Activated CD4-positive, alpha-beta T cell treated with anti-CD3 and anti-CD28 coated beads for 36 hours (primary cell): Measurements from ENCODE around the gene FAM72D. TPM values are rescaled to one million over a fixed set of nuclear protein-coding genes. Genes with fewer than 3 reads are reported as not detected.
A peak's percentile ranks its signal among the peaks of the same experiment; 100 is the strongest.
"Not testable (repeated sequence)": the region's sequence is repeated elsewhere in the genome, so short reads cannot be mapped to it uniquely, and the experiment has no call there.

Source experiments
- ATAC-seq: fragments of 200-7000 bp; cut with Tn5 transposase; one replicate; pipeline ENCODE4 v1.10.0; 2021; ENCODE audit warnings: mild to moderate bottlenecking, moderate library complexity
- CTCF ChIA-PET: fragments of 350-600 bp; sonication (Branson Sonifier 250); formaldehyde crosslinking; loops from one replicate; lab custom pipeline; 2021; ENCODE audit warnings: antibody characterized with exemption; lab: Charles Lee
- POLR2A ChIA-PET: fragments of 350-600 bp; sonication (Branson Sonifier 250); formaldehyde crosslinking; loops from one replicate; lab custom pipeline; 2021; ENCODE audit warnings: antibody characterized with exemption, inconsistent platforms; lab: Charles Lee
- DNase-seq: peaks from one replicate; pipeline ENCODE4 v3.0.0-alpha.2; 2020
- H3K27ac Mint-ChIP-seq: one replicate; pipeline ENCODE4 v1.8.0; 2021; ENCODE audit warnings: mixed read lengths
- H3K27me3 Mint-ChIP-seq: one replicate; pipeline ENCODE4 v1.8.0; 2021; ENCODE audit warnings: mixed read lengths
- H3K36me3 Mint-ChIP-seq: one replicate; pipeline ENCODE4 v1.8.0; 2021; ENCODE audit warnings: low read depth, mixed read lengths
- H3K4me1 Mint-ChIP-seq: one replicate; pipeline ENCODE4 v1.8.0; 2021; ENCODE audit warnings: mixed read lengths
- H3K4me3 Mint-ChIP-seq: one replicate; pipeline ENCODE4 v1.8.0; 2021; ENCODE audit warnings: mild to moderate bottlenecking, moderate library complexity, mixed read lengths
- H3K9me3 Mint-ChIP-seq: one replicate; pipeline ENCODE4 v1.8.0; 2021; ENCODE audit warnings: low read depth, mixed read lengths
- intact Hi-C, 2 experiments: fragments of 100-400 bp; cut with DNase I in 1 of 2; cut with micrococcal nuclease in 1 of 2; formaldehyde crosslinking; loops; one replicate each; pipeline versions ENCODE4 v1.14.2 to v1.15.1; 2022 to 2024; cut with DNase I, micrococcal nuclease
- total RNA-seq, 2 experiments: library from RNA; stranded (reverse); gene quantifications; one replicate each; pipeline ENCODE4 v1.2.3, GENCODE V29; 2021

Gene FAM72D
- total RNA-seq, 2 experiments from 2014 or later: 25.9 to 33.0 TPM

DNA sequence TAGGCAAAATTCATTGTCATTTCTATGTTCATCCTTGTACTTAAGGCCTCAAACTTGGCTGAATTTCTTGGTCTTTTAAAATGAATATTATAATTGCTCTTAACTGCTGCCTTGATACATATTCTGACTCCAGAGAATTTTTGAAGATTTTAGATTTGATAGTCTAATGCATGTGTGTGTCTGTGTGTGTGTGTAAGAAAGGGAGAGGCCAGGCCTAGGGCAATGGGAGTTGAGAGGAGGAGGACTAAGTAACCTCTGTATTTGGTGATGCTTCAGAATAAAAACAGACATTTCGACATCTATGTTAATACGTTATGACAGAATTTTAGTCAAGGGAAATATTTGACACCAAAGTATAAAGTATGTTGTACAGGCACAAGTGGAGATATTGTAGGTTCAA is 7.5 kb downstream of the FAM72D start:
- POLR2A ChIA-PET: not testable (repeated sequence)

DNA sequence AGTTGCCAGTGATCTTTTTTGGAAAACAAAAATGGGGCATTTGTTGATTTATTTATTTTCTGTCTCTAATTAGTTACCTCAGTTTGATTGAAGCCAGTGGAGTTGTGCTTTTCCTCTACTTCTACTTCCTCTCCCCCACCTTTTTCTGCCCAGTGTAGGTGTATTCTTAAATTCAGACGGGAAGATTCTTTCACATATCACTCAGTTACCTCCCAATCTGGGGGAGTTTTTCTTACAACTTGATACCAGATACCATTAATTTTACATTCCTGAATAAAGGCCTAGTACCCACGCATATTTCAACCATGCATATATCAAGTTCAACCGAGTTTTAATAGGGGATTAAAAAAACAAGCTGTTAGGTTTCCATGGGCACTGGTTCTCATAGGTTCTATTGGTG is 15.9 kb downstream of the FAM72D start:
- ATAC-seq, H3K27ac Mint-ChIP-seq, H3K9me3 Mint-ChIP-seq: not testable (repeated sequence)

More for the DNA sequence above, 7.5 kb downstream of the FAM72D start:
- H3K9me3 Mint-ChIP-seq, H3K27me3 Mint-ChIP-seq, intact Hi-C loops, H3K27ac Mint-ChIP-seq, H3K4me1 Mint-ChIP-seq, ATAC-seq, H3K4me3 Mint-ChIP-seq, H3K36me3 Mint-ChIP-seq, CTCF ChIA-PET, DNase-seq: not testable (repeated sequence)

DNA sequence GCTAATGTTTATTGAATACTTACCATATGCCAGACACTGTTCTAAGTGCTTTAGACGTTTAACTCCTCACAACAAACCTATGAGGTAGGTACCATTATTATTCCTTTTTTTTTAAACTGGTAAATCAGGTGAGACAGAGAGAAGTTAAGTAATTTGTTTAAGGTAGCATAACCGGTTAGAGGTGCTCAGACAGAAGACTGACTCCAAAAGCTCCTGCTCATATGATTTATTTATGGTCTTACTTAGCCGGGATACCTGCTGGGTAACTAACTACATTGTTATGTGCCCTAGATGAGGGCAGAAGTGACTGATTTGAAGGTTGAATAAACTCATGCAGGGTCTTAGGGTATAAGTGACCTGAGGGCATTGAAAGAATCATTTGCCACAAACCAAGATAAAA is 16.9 kb downstream of the FAM72D start:
- H3K36me3 Mint-ChIP-seq, H3K27me3 Mint-ChIP-seq, CTCF ChIA-PET, H3K9me3 Mint-ChIP-seq, H3K4me1 Mint-ChIP-seq, ATAC-seq, H3K27ac Mint-ChIP-seq, H3K4me3 Mint-ChIP-seq, POLR2A ChIA-PET, intact Hi-C loops, DNase-seq: not testable (repeated sequence)

More for the DNA sequence above, 15.9 kb downstream of the FAM72D start:
- DNase-seq, H3K27me3 Mint-ChIP-seq, H3K4me1 Mint-ChIP-seq, H3K36me3 Mint-ChIP-seq, POLR2A ChIA-PET, H3K4me3 Mint-ChIP-seq, intact Hi-C loops, CTCF ChIA-PET: not testable (repeated sequence)

DNA sequence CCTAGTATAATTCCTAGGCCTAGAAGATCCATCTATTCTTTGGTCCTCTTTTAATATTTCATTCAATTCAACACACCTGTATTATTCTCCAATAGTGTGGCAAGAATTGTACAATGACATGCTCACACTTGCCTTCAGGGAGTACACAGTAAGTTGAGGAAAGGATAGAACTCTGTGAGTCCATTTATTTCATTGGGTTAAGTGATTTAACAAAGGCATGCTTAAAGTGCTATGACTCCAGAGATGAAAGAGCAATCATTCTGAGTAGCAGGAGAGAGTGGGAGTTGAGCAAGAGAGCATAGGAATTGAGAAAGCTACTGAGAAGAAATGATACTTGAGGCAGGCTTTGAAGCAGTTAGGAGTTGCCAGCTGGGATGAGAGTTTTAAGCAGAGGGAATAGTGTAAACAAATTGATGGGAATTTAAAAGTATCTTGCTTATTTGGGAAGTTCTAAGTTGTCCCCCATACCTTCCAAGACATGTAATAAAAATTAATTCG is 18.8 kb downstream of the FAM72D start:
- H3K4me3 Mint-ChIP-seq: not testable (repeated sequence)

DNA sequence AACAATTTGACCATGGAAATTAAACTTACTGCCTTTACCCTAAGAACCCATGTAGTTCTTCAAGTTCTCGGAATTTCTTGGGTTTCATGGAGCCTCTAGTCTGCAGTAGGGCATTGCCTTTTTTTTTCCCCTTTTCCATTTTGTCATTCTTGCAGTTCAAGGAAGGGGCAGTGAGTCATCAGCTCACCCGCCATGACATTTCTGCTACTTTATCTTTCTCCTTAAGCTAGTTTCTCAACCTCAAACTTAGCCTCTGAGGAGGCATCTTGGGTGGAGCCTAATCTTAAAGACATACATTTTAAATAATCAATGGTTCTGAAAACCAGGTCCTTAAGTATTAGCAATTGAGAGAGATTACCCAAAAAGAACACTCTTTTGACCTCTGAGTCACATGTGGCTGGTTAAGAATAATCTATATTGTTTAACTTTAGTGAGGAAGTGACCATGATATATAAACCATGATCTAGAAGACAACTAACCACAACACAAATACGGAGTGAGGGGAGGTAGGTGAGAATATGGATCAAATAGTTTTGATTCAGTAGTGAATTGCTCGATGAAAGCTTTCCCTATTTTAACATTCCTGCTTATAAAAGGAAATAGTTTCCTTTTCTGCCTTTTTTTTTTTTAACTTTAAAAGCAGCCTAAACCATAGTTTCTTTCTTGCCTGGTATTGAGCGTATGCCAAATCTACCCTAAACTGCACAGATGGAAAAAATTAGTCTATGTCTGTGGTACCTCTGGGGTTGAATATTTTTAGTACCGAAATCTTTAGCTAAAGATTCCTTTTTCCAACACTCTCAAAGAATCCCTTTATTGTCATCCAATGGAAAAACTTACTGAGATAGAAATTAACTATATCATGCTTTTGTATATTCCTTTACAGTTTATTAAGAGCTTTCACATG is 20.1 kb downstream of the FAM72D start:
- H3K27me3 Mint-ChIP-seq, POLR2A ChIA-PET, H3K27ac Mint-ChIP-seq, CTCF ChIA-PET, intact Hi-C loops, H3K4me3 Mint-ChIP-seq, H3K9me3 Mint-ChIP-seq, H3K36me3 Mint-ChIP-seq, DNase-seq, H3K4me1 Mint-ChIP-seq: not testable (repeated sequence)
- ATAC-seq: peak; percentile 85

More for the DNA sequence above, 18.8 kb downstream of the FAM72D start:
- H3K27ac Mint-ChIP-seq, intact Hi-C loops, CTCF ChIA-PET, H3K9me3 Mint-ChIP-seq, ATAC-seq, H3K27me3 Mint-ChIP-seq, POLR2A ChIA-PET, H3K36me3 Mint-ChIP-seq, H3K4me1 Mint-ChIP-seq, DNase-seq: not testable (repeated sequence)

DNA sequence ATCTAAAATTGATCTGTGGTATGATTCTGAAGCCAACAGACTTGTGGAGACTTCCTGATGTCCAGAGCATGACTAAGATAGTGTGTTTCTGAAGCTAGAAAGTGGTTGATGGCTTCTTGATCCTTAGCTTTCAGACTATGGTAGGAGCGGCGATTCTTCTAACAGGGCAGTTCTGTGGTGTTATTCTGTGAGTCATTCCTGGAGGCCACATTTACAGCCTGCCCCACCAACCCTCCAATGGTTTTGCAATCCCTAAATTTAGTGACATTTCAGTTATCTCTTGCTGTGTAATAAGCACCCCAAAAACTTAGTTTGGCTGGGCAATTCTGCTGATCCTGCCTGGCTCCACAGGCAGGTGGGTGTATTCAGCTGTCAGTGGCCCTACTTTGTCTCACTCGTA is 24.1 kb downstream of the FAM72D start:
- DNase-seq, ATAC-seq, H3K4me1 Mint-ChIP-seq, H3K4me3 Mint-ChIP-seq, H3K27ac Mint-ChIP-seq, POLR2A ChIA-PET, H3K9me3 Mint-ChIP-seq, H3K36me3 Mint-ChIP-seq, H3K27me3 Mint-ChIP-seq, intact Hi-C loops, CTCF ChIA-PET: not testable (repeated sequence)

DNA sequence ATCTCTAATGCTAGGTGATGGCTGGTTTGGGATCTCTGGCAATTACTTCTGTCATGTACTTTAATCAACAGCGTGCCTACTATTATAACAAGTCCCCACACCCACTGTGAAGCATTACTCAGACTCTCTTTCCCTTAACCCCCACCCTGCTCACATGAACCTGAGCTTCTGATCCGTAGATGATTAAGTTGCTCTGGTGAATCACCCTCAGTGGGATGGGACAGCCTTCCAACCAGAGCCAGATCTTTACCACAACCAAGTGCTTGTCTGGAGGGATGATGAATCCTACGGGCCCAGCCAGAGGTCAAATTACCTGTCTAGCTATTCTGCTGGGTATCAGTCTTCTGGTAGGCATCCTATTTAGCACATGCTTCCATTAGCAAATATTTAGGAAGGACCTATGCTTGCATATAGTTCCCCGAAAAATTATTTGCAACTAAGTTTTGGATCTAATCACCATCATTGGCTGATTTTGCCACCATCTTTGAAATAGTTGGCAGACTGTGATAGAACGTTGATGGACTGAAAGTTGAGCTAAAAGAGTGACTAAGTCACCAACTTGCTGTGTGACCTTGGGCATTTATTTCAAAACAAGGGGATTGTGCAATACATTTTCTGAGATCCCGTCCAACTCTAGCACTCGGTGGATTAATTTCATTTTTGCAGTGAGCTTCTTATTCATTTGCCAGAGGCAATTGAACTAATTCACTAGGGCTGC is 26.7 kb downstream of the FAM72D start:
- POLR2A ChIA-PET, CTCF ChIA-PET, H3K4me3 Mint-ChIP-seq, H3K9me3 Mint-ChIP-seq, H3K27me3 Mint-ChIP-seq, DNase-seq, intact Hi-C loops, H3K4me1 Mint-ChIP-seq, H3K36me3 Mint-ChIP-seq, H3K27ac Mint-ChIP-seq, ATAC-seq: not testable (repeated sequence)

DNA sequence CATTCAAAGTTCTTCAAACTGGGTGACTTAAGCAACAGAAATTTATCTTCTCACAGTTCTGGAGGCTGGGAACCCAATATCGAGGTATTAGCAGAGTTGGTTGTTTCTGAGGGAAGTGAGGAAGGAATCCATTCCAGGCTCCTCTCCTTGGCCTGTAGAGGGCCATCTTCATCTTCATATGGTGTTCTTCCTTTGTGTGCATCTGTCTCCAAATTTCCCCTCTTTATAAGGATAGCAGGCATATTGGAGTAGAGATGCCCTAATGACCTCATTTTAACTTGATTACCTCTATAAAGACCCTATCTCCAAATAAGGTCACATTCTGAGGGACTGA is 27.3 kb downstream of the FAM72D start:
- H3K27ac Mint-ChIP-seq, ATAC-seq, H3K9me3 Mint-ChIP-seq, POLR2A ChIA-PET, CTCF ChIA-PET, H3K36me3 Mint-ChIP-seq, H3K4me3 Mint-ChIP-seq, DNase-seq, H3K4me1 Mint-ChIP-seq, intact Hi-C loops, H3K27me3 Mint-ChIP-seq: not testable (repeated sequence)

DNA sequence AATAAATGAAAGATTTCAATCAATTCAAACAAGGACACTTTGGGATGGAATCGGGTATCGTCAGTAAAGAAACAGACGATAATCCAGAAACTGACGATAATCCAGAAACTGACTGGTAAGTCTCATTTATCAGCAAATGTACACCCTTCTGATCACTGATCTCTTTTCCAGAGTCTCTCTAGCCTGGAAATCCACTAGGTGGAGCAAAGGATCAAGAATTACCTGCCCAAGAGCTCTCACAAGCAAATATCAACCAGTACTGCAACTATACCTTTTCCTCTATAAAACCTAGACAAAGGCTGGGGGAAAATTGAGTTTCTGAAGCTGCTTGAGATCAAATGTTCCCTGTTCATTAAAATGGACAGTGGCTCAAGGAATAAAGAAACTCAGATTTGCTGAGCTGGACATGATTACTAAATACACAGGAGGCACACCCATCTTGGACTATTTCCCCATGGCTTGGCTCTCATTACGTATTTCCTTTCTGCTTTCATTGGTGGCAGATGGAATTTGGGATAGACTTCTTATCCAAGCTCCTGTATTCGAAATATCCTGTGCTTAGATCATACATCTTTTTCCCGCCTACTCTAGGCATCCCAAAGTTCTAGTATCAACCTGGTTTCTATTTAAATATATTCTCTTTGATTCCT is 28.3 kb downstream of the FAM72D start:
- H3K4me3 Mint-ChIP-seq, ATAC-seq, H3K27me3 Mint-ChIP-seq, CTCF ChIA-PET, DNase-seq, H3K27ac Mint-ChIP-seq, intact Hi-C loops, H3K4me1 Mint-ChIP-seq, H3K36me3 Mint-ChIP-seq, H3K9me3 Mint-ChIP-seq, POLR2A ChIA-PET: not testable (repeated sequence)

DNA sequence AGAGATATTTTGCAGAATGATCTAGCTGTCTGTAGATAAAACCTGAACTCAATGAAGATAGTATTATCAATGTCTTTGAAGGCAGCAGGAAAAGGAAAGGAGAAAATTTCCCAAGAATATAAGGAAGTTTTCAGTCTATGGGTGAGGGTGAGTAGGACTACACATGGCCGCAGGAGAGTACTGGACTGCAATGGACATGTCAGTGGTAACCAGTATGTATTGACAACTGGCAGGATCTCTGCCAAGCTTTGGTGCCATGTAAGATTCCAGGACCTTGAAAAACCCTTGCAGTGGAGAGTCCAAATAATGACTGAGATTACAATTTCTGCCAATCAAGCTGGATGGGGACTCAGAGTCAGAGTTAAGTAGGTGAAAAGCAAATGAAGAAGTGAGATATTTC is 29.3 kb downstream of the FAM72D start:
- H3K36me3 Mint-ChIP-seq, H3K9me3 Mint-ChIP-seq, H3K4me3 Mint-ChIP-seq, POLR2A ChIA-PET, H3K4me1 Mint-ChIP-seq, CTCF ChIA-PET, H3K27me3 Mint-ChIP-seq, H3K27ac Mint-ChIP-seq, intact Hi-C loops, ATAC-seq, DNase-seq: not testable (repeated sequence)

DNA sequence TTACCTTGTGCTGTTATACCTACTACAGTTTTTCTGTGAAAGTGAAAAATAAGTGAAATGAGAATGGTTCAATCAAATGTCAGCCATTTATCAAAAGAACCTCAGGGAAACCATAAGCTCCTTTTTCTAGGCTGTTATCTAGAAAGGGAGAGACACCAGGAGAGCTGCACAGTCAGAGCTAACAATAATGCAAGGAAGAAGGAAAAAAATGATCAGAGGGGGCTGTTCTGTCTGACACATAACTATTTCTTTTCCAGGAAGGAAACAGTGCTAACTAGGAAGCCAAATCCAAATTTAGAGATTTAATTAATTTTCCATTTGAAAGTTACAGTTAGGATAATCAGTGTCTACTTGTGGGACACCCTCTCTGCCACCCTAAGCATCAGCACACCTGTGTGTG is 31.4 kb downstream of the FAM72D start:
- ATAC-seq, H3K9me3 Mint-ChIP-seq, H3K27ac Mint-ChIP-seq, H3K4me1 Mint-ChIP-seq, CTCF ChIA-PET, H3K36me3 Mint-ChIP-seq, POLR2A ChIA-PET, H3K4me3 Mint-ChIP-seq, intact Hi-C loops, H3K27me3 Mint-ChIP-seq, DNase-seq: not testable (repeated sequence)
